ENCODE results near the gene CDH4.

DNA sequence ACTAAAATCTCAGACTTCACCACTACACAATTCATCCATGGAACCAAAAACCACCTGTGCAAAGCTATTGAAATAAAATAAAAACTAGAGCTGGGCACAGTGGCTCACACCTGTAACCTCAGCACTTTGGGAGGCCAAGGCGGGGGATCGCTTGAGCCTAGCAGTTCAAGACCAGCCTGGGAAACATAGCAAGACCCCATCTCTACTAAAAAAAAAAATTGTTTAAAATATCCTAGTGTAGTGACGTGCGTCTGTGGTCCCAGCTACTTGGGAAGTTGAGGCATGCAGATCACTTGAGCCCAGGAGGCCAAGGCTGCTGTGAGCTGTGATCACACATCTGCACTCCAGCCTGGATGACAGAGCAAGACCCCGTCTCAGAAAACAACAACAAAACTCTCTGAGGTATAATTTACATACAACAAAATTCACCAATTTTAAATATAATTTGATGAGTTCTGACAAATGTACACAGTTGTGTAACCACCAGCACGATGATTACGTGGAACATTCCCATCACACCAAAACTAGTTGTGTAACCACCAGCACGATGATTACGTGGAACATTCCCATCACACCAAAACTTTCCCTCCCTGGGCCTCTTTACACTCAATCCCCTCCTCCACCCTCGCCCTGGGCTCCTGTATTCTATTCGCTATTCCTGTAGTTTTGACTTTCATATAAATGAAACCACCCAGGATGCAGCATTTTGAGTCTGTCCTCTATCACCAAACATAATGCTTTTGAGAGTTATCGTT, 706.1 kb downstream of the CDH4 start:
- TF ChIP-seq CTCF (conservative IDR thresholded peaks at IDR 0.05; ENCODE audit: low read length): no peak
- TF ChIP-seq EZH2phosphoT487 (IDR thresholded peaks at IDR 0.05; ENCODE audit: borderline replicate concordance, low read depth, low read length): no peak

Measured in OCI-LY7 (cell line).